HEK293 (cell line): ENCODE measurements around the gene NEB.

Source experiments
- CTCF ChIA-PET: fragments of 350-600 bp; formaldehyde crosslinking; extraction: SDS; loops from one replicate; lab custom pipeline; 2021; ENCODE audit warnings: antibody characterized with exemption; lab: Yijun Ruan, JAX
- POLR2A ChIA-PET: fragments of 300-600 bp; formaldehyde crosslinking; extraction: SDS; loops from one replicate; lab custom pipeline; 2020; ENCODE audit warnings: antibody characterized with exemption, inconsistent platforms; lab: Yijun Ruan, JAX
- H3K27ac ChIP-seq: fragments of 200-500 bp; sonication (Bioruptor generic); 2 replicates; pipeline ENCODE4 v1.5.1; 2014; ENCODE audit warnings: low read depth, low read length, control low read depth, inconsistent platforms; ENCODE audit errors: extremely low read depth
- H3K36me3 ChIP-seq, 2 experiments: fragments of 200-500 bp in 1 of 2; sonication (Bioruptor generic) in 1 of 2; 1 replicate in 1 of 2; 2 replicates in 1 of 2; pipeline ENCODE4 v1.5.1; 2014 to 2017; ENCODE audit warnings: inconsistent platforms in 2 of 2, low read length in 2 of 2; ENCODE audit not compliant: control insufficient read depth in 2 of 2, insufficient read depth in 1 of 2
- H3K4me1 ChIP-seq: fragments of 200-500 bp; sonication (Bioruptor generic); 2 replicates; pipeline ENCODE4 v1.5.1; 2014; ENCODE audit warnings: mild to moderate bottlenecking, low read length, inconsistent platforms; ENCODE audit not compliant: control insufficient read depth, insufficient read depth
- H3K4me3 ChIP-seq: 2 replicates; pipeline ENCODE4 v1.5.1; 2011; ENCODE audit warnings: low read depth, mild to moderate bottlenecking, control low read depth, low read length, moderate library complexity
- H3K9me3 ChIP-seq: fragments of 200-500 bp; sonication (Bioruptor generic); 2 replicates; pipeline ENCODE4 v1.5.1; 2014; ENCODE audit warnings: low read depth, low read length, inconsistent platforms; ENCODE audit not compliant: control insufficient read depth, insufficient read depth
- OVOL3 ChIP-seq: fragments of 450-650 bp; formaldehyde crosslinking; IDR thresholded peaks from 2 replicates; pipeline ENCODE4 v1.5.1; 2016; ENCODE audit warnings: missing biosample characterization, missing genetic modification characterization
- RBAK ChIP-seq: fragments of 450-650 bp; formaldehyde crosslinking; IDR thresholded peaks from 2 replicates; pipeline ENCODE4 v1.5.1; 2016; ENCODE audit warnings: missing biosample characterization, missing genetic modification characterization
- REST ChIP-seq: fragments of 450-650 bp; formaldehyde crosslinking; IDR thresholded peaks from 2 replicates; pipeline ENCODE4 v1.5.1; 2016; ENCODE audit warnings: missing biosample characterization, missing genetic modification characterization
- SCRT1 ChIP-seq: fragments of 450-650 bp; formaldehyde crosslinking; IDR thresholded peaks from 2 replicates; pipeline ENCODE4 v1.5.1; 2016; ENCODE audit warnings: missing biosample characterization, missing genetic modification characterization, borderline replicate concordance
- YY1 ChIP-seq: fragments of 450-650 bp; formaldehyde crosslinking; IDR thresholded peaks from 2 replicates; pipeline ENCODE4 v1.5.1; 2018; ENCODE audit warnings: missing biosample characterization, missing genetic modification characterization
- ZBTB10 ChIP-seq: fragments of 450-650 bp; formaldehyde crosslinking; IDR thresholded peaks from 2 replicates; pipeline ENCODE4 v1.5.1; 2016; ENCODE audit warnings: missing biosample characterization, missing genetic modification characterization
- ZEB2 ChIP-seq: fragments of 450-650 bp; formaldehyde crosslinking; IDR thresholded peaks from 2 replicates; pipeline ENCODE4 v1.5.1; 2016; ENCODE audit warnings: missing biosample characterization, missing genetic modification characterization
- ZNF121 ChIP-seq: fragments of 450-650 bp; formaldehyde crosslinking; IDR thresholded peaks from 2 replicates; pipeline ENCODE4 v1.5.1; 2016; ENCODE audit warnings: missing biosample characterization, missing genetic modification characterization
- ZNF155 ChIP-seq: fragments of 450-650 bp; formaldehyde crosslinking; IDR thresholded peaks from 2 replicates; pipeline ENCODE4 v1.5.1; 2016; ENCODE audit warnings: missing biosample characterization, missing genetic modification characterization
- ZNF157 ChIP-seq: fragments of 450-650 bp; formaldehyde crosslinking; IDR thresholded peaks from 2 replicates; pipeline ENCODE4 v1.5.1; 2016; ENCODE audit warnings: missing biosample characterization, missing genetic modification characterization
- ZNF302 ChIP-seq: fragments of 450-650 bp; formaldehyde crosslinking; IDR thresholded peaks from 2 replicates; pipeline ENCODE4 v1.5.1; 2016; ENCODE audit warnings: missing biosample characterization, missing genetic modification characterization, low read depth
- ZNF350 ChIP-seq: fragments of 450-650 bp; formaldehyde crosslinking; IDR thresholded peaks from 2 replicates; pipeline ENCODE4 v1.5.0; 2017; ENCODE audit warnings: missing biosample characterization, mild to moderate bottlenecking, missing genetic modification characterization
- ZNF362 ChIP-seq: fragments of 450-650 bp; formaldehyde crosslinking; IDR thresholded peaks from 2 replicates; pipeline ENCODE4 v1.5.1; 2016; ENCODE audit warnings: missing biosample characterization, missing genetic modification characterization
- ZNF654 ChIP-seq: fragments of 450-650 bp; formaldehyde crosslinking; IDR thresholded peaks from 2 replicates; pipeline ENCODE4 v1.5.1; 2016; ENCODE audit warnings: low read depth, missing biosample characterization, missing genetic modification characterization
- ZNF658 ChIP-seq: fragments of 450-650 bp; formaldehyde crosslinking; IDR thresholded peaks from 2 replicates; pipeline ENCODE4; 2016; ENCODE audit warnings: missing biosample characterization, missing genetic modification characterization
- ZNF664 ChIP-seq: fragments of 450-650 bp; formaldehyde crosslinking; IDR thresholded peaks from 2 replicates; pipeline ENCODE4 v1.5.1; 2016; ENCODE audit warnings: missing biosample characterization, missing genetic modification characterization
- ZNF701 ChIP-seq: fragments of 450-650 bp; formaldehyde crosslinking; IDR thresholded peaks from 2 replicates; pipeline ENCODE4 v1.5.1; 2016; ENCODE audit warnings: missing biosample characterization, missing genetic modification characterization
- ZNF704 ChIP-seq: fragments of 450-650 bp; formaldehyde crosslinking; IDR thresholded peaks from 2 replicates; pipeline ENCODE4 v1.5.1; 2016; ENCODE audit warnings: missing biosample characterization, missing genetic modification characterization
- ZNF747 ChIP-seq: fragments of 450-650 bp; formaldehyde crosslinking; IDR thresholded peaks from 2 replicates; pipeline ENCODE4 v1.5.1; 2016; ENCODE audit warnings: missing biosample characterization, missing genetic modification characterization
- ZNF776 ChIP-seq: fragments of 450-650 bp; formaldehyde crosslinking; IDR thresholded peaks from 2 replicates; pipeline ENCODE4 v1.5.0; 2017; ENCODE audit warnings: missing biosample characterization, missing genetic modification characterization, borderline replicate concordance
- ZNF837 ChIP-seq: fragments of 450-650 bp; formaldehyde crosslinking; IDR thresholded peaks from 2 replicates; pipeline ENCODE4 v1.5.1; 2016; ENCODE audit warnings: missing biosample characterization, missing genetic modification characterization
- ZNF843 ChIP-seq: fragments of 450-650 bp; formaldehyde crosslinking; IDR thresholded peaks from 2 replicates; pipeline ENCODE4 v1.5.1; 2016; ENCODE audit warnings: missing biosample characterization, missing genetic modification characterization
- ZSCAN30 ChIP-seq: fragments of 450-650 bp; IDR thresholded peaks from 2 replicates; pipeline ENCODE4 v1.5.1; 2018; ENCODE audit warnings: missing biosample characterization, mild to moderate bottlenecking, missing genetic modification characterization, moderate library complexity
- ZXDB ChIP-seq: fragments of 450-650 bp; formaldehyde crosslinking; IDR thresholded peaks from 2 replicates; pipeline ENCODE4 v1.5.1; 2016; ENCODE audit warnings: missing biosample characterization, missing genetic modification characterization

The NEB gene

GRCh38 chr2:151668737-151669136 is 65.5 kb downstream of the NEB start:
- ChIA-PET POLR2A (no interaction called here), CTCF (interaction anchor here (0.9 to 1.6 kb wide), 2 partner anchors 8 to 357 kb away, joined by 4 to 5 read pairs; no protein-coding TSS in a partner anchor)
- Histone ChIP-seq H3K4me3 (no peak overlapping the region), H3K36me3 (no peaks in the 10 kb centered on the region), H3K4me1 (no peaks in the 10 kb centered on the region; the same call in 1 of the 2 replicates), H3K27ac (no peak overlapping the region), H3K9me3 (no peaks in the 10 kb centered on the region)
- no peak for TF ChIP-seq ZNF350
- TF ChIP-seq ZNF157 (tag by site-specific recombination), result no peak
- TF ChIP-seq OVOL3 (tag by site-specific recombination), result no peak
- no peak for TF ChIP-seq ZNF362 (tag by site-specific recombination)
- TF ChIP-seq RBAK (tag by site-specific recombination), result no peak
- no peak for TF ChIP-seq ZNF747 (tag by site-specific recombination)
- TF ChIP-seq ZNF654 (tag by site-specific recombination), result no peak
- TF ChIP-seq ZNF776 (tag by site-specific recombination), result no peak
- TF ChIP-seq ZNF664 (tag by site-specific recombination), result no peak
- TF ChIP-seq ZNF121 (tag by site-specific recombination), result no peak
- no peak for TF ChIP-seq ZNF658 (tag by site-specific recombination)
- no peak for TF ChIP-seq ZBTB10 (tag by site-specific recombination)
- TF ChIP-seq ZNF701, result no peak
- no peak for TF ChIP-seq YY1

- H3K27ac ChIP-seq, result no peak overlapping the region
- no peak for TF ChIP-seq RBAK (tag by site-specific recombination)
- TF ChIP-seq ZNF843 (tag by site-specific recombination), result no peak
- no peak for TF ChIP-seq ZEB2 (tag by site-specific recombination)
- TF ChIP-seq ZNF837 (tag by site-specific recombination), result no peak
- no peak for TF ChIP-seq ZNF155 (tag by site-specific recombination)
- no peak for TF ChIP-seq REST (tag by site-specific recombination)
- no peak for TF ChIP-seq ZNF658 (tag by site-specific recombination)
- no peak for TF ChIP-seq ZNF704 (tag by site-specific recombination)
- no peak for TF ChIP-seq ZSCAN30 (tag by site-specific recombination)
- no peak for TF ChIP-seq ZXDB (tag by site-specific recombination)
- no peak for TF ChIP-seq ZNF302 (tag by site-specific recombination)
- TF ChIP-seq SCRT1 (tag by site-specific recombination), result no peak
- TF ChIP-seq, all 188 proteins: peak for 0
- no peaks in the 10 kb centered on the region for H3K9me3 ChIP-seq
- no peak overlapping the region for H3K4me3 ChIP-seq
- no peaks in the 10 kb centered on the region for H3K36me3 ChIP-seq
- ChIA-PET CTCF (no interaction called here), POLR2A (no interaction called here)
- no peaks in the 10 kb centered on the region; the same call in 1 of the 2 replicates for H3K4me1 ChIP-seq
Observed at GRCh38 chr2:151665959-151666358, 68.3 kb downstream of the NEB start.
